Body of pancreas (tissue), 4 donors: ENCODE results near the gene C1orf56. TPM values are rescaled to one million over a fixed set of nuclear protein-coding genes. Genes with fewer than 3 reads are reported as not detected.
A peak's percentile ranks its signal among the peaks of the same experiment; 100 is the strongest.

Experiments used
- ATAC-seq: fragments of 150-250 bp; one replicate; pipeline ENCODE4 v1.9.1; 2016
- DNase-seq, 4 donors: peaks; one replicate each; pipeline ENCODE4 v3.0.0-alpha.2; 2019
- H3K27ac ChIP-seq, 4 donors: fragments of 200-600 bp; sonication (generic); 1 replicate in 3 of 4; 2 replicates in 1 of 4; pipeline versions ENCODE4 v1.5.1 to v1.6.1; 2016 to 2019; ENCODE audit warnings: mild to moderate bottlenecking in 1 of 4, mixed read lengths in 1 of 4, moderate library complexity in 1 of 4
- H3K27me3 ChIP-seq, 2 donors: fragments of 200-600 bp; sonication (generic); one replicate each; pipeline ENCODE4 v1.6.0; 2016; ENCODE audit warnings: mild to moderate bottlenecking in 1 of 2
- H3K36me3 ChIP-seq, 2 donors: fragments of 200-600 bp; sonication (generic); replicated peaks in 1 of 2; 2 replicates each; pipeline ENCODE4 v1.5.1; 2016; ENCODE audit warnings: low read depth in 2 of 2; ENCODE audit not compliant: insufficient read depth in 1 of 2
- H3K4me1 ChIP-seq: fragments of 200-600 bp; sonication (generic); one replicate; pipeline ENCODE4 v1.6.0; 2016
- H3K4me3 ChIP-seq, 2 donors: fragments of 200-600 bp; sonication (generic); 1 replicate in 1 of 2; 2 replicates in 1 of 2; pipeline ENCODE4 v1.5.1; 2016 to 2019
- H3K9me3 ChIP-seq, 3 donors: fragments of 200-600 bp; sonication (generic); 1 replicate in 2 of 3; 2 replicates in 1 of 3; pipeline ENCODE4 v1.5.1; 2016
- POLR2A ChIP-seq, 3 donors: fragments of 450-650 bp; IDR thresholded peaks; one replicate each; pipeline ENCODE4 v1.6.1; 2016; ENCODE audit warnings: antibody characterized with exemption in 3 of 3, mild to moderate bottlenecking in 2 of 3
- WGBS, 2 donors: methylation state at CpG; one replicate each; pipeline ENCODE4 v1.1.5; 2017; 5-methylcytosine and 5-hydroxymethylcytosine counted together
- intact Hi-C: fragments of 100-400 bp; cut with DNase I; formaldehyde crosslinking; loops from one replicate; pipeline ENCODE4 v1.15.1; 2023
- total RNA-seq, 2 donors: library from RNA; depleted of rRNA; stranded (reverse); fragments of >200 nt; gene quantifications; one replicate each; pipeline ENCODE4 v1.1.0, GENCODE V29; 2016
- TF ChIP-seq, protein P1 (sequence below), 7 experiments: fragments of 450-650 bp in 4 of 7; fragments of 200-600 bp in 3 of 7; sonication (generic) in 3 of 7; IDR thresholded peaks; one replicate each; pipeline ENCODE4 v1.5.1; 2016 to 2019; ENCODE audit warnings: antibody characterized with exemption in 7 of 7

C1orf56 gene
- total RNA-seq, 2 donors from 2014 or later, result 5.7 to 6.9 TPM

- TF ChIP-seq, protein P1, sequence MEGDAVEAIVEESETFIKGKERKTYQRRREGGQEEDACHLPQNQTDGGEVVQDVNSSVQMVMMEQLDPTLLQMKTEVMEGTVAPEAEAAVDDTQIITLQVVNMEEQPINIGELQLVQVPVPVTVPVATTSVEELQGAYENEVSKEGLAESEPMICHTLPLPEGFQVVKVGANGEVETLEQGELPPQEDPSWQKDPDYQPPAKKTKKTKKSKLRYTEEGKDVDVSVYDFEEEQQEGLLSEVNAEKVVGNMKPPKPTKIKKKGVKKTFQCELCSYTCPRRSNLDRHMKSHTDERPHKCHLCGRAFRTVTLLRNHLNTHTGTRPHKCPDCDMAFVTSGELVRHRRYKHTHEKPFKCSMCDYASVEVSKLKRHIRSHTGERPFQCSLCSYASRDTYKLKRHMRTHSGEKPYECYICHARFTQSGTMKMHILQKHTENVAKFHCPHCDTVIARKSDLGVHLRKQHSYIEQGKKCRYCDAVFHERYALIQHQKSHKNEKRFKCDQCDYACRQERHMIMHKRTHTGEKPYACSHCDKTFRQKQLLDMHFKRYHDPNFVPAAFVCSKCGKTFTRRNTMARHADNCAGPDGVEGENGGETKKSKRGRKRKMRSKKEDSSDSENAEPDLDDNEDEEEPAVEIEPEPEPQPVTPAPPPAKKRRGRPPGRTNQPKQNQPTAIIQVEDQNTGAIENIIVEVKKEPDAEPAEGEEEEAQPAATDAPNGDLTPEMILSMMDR (IDR thresholded peaks at IDR 0.05), result peak; percentile 22 to 66 (median 56)
- TF ChIP-seq POLR2A (IDR thresholded peaks at IDR 0.05), result peak; percentile 55 to 93 (median 91)
- 0% methylated on average over 18 of the region's 18 CpGs for WGBS, 2 donors
- Histone ChIP-seq H3K4me1 (peaks cover 62% of the 10 kb centered on the region), H3K27me3 (no peaks in the 10 kb centered on the region), H3K27ac (peak within 1 kb of the TSS; percentile 7 to 94 (median 86)), H3K36me3 (no peaks in the 10 kb centered on the region), H3K9me3 (no peaks in the 10 kb centered on the region), H3K4me3 (peak within 1 kb of the TSS; percentile 54 to 59)
- intact Hi-C loops, result no loop called here
- peak; percentile 78 to 85 (median 82) for DNase-seq
- peak; percentile 72 for ATAC-seq
Observed at GRCh38 chr1:151006327-151007052, 41.1 kb upstream of the C1orf56 start, which contains the start of gene MINDY1. MINDY1 (minus strand) TSS chr1:151006902; CDS start chr1:151002617, 4,285 bp downstream.

DNA sequence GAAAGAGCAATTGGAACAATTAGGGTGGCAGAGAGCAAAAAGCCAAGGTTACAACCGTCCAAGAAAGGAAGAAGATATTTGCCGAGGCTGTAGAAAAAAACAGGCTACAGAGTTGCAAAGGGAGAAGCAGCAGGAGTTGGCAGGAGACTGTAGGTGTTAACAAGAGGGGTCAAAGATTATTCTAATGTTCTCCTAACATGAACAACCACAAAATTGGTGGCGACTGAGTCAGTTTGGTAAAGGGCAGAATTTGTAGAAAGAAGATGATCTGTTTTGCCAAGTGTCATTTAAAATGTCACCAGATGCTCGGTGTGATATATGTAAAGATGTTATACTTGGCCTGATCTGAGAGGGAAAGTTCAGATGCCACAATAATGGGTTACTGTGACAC lies 39.7 kb upstream of the C1orf56 start:
- Histone ChIP-seq H3K27me3 (no peaks in the 10 kb centered on the region), H3K4me1 (peaks cover 60% of the 10 kb centered on the region), H3K27ac (peak overlapping the region; percentile 55 to 94 (median 86)), H3K36me3 (no peaks in the 10 kb centered on the region), H3K9me3 (no peaks in the 10 kb centered on the region), H3K4me3 (no peak overlapping the region)
- WGBS, 2 donors, result 7 to 9% methylated on average over 4 of the region's 4 CpGs
- ATAC-seq, result no peak
- intact Hi-C loops, result no loop called here
- no peak for TF ChIP-seq POLR2A (IDR thresholded peaks at IDR 0.05)
- TF ChIP-seq, protein P1 (IDR thresholded peaks at IDR 0.05), result no peak
- no peak for DNase-seq

DNA sequence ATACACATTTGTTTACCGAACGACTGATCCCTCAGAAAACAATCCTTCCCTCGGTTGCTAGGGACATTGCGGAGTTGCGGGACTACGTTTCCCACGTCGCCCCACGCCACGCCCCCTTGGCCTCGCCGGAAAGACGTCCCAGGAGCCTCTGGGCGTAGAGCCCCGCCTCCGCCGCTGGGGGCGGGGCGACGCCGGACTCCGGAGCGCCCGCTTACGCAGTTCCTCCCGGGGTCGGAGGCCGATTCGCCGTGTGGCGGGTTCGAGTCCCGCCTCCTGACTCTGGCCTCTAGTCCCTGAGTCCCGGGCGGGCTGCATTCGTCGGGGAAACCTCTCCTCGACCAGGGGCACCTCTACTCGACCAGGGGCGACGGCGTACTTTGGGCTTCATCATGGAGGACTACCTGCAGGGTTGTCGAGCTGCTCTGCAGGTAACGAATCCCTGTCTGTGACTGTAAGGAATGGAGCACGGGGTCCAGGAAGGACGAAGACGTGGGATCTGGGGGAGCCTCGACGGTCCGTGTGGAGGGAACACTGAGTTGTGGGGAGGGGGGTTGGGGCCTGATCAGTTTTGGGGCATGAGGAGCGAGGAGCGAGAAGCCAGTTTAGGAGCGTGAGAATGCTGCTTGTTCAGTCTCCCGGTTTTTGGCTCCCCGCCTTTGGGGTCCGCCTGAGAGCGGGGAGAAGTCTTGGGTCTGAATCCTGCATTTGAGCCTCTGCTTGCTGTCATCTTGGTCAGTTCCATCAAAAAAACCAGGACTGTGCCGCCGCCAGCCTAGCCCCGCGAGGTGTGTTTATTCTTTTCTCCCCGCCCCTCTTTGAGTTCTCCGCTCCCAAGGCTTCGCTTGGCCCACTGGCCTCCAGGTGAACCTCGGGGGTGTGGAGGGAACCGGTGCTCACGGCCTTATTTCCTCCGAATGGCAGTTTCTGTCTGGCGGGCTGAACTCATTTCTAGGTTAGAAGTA lies 39.0 kb upstream of the C1orf56 start, which contains the start of gene PRUNE1:
TSS of gene PRUNE1 (plus strand) at position 206 of the 962 bp plus-strand sequence. CDS start at position 390, 184 bp downstream.
- DNase-seq, result peak; percentile 97 to 98 (median 98)
- 1% methylated on average over 25 to 66 of the region's 69 CpGs for WGBS, 2 donors
- Histone ChIP-seq H3K9me3 (no peaks in the 10 kb centered on the region), H3K4me3 (peak within 1 kb of the TSS; percentile 17 to 49), H3K4me1 (peaks cover 60% of the 10 kb centered on the region), H3K36me3 (no peaks in the 10 kb centered on the region), H3K27ac (peak within 1 kb of the TSS; percentile 71 to 94 (median 86)), H3K27me3 (no peaks in the 10 kb centered on the region)
- TF ChIP-seq, protein P1 (IDR thresholded peaks at IDR 0.05), result peak in 3 of 7 experiments; percentile 7 to 27 (median 11)
- TF ChIP-seq POLR2A (IDR thresholded peaks at IDR 0.05), result peak in 2 of 3 donors; percentile 52 to 61
- intact Hi-C loops, result no loop called here
- peak; percentile 90 for ATAC-seq

GRCh38 chr1:151009206-151009587 lies 38.4 kb upstream of the C1orf56 start:
- intact Hi-C loops, result no loop called here

More at GRCh38 chr1:151009206-151009587, 38.4 kb upstream of the C1orf56 start:
- no peak for DNase-seq
- peak overlapping the region; percentile 71 to 94 (median 86) for H3K27ac ChIP-seq
- peaks cover 59% of the 10 kb centered on the region for H3K4me1 ChIP-seq
- no peaks in the 10 kb centered on the region for H3K9me3 ChIP-seq
- peak overlapping the region in 1 of 2 donors; percentile 17 for H3K4me3 ChIP-seq
- no peaks in the 10 kb centered on the region for H3K27me3 ChIP-seq
- H3K36me3 ChIP-seq, result no peaks in the 10 kb centered on the region
- TF ChIP-seq POLR2A (IDR thresholded peaks at IDR 0.05), result no peak
- TF ChIP-seq, protein P1 (IDR thresholded peaks at IDR 0.05), result no peak
- 40 to 50% methylated on average over 3 of the region's 3 CpGs for WGBS, 2 donors
- no peak for ATAC-seq
